HG03460 (cell line): ENCODE results near the gene MAST4.

Experiments
- ATAC-seq: cut with Tn5 transposase; IDR thresholded peaks from one replicate; pipeline ENCODE4 v1.9.1; 2021; ENCODE audit not compliant: unreplicated experiment

The MAST4 gene

GRCh38 chr5:67031692-67032091 is 435.5 kb downstream of the MAST4 start:
- ATAC-seq = no peak

GRCh38 chr5:67032921-67033664 is 436.9 kb downstream of the MAST4 start:
- ATAC-seq = no peak

GRCh38 chr5:67033880-67034651 is 437.9 kb downstream of the MAST4 start:
- no peak for ATAC-seq

GRCh38 chr5:67035098-67035740 is 439.0 kb downstream of the MAST4 start:
- no peak for ATAC-seq

GRCh38 chr5:67037171-67037570 is 441.0 kb downstream of the MAST4 start:
- ATAC-seq = no peak

GRCh38 chr5:67038817-67039603 is 442.8 kb downstream of the MAST4 start:
- ATAC-seq = no peak

- ATAC-seq = no peak
These were observed 446.2 kb downstream of the MAST4 start for GRCh38 chr5:67042176-67043003.

- ATAC-seq = no peak
These were observed 447.8 kb downstream of the MAST4 start for GRCh38 chr5:67043796-67044511.

GRCh38 chr5:67045816-67046740 is 449.9 kb downstream of the MAST4 start:
- no peak for ATAC-seq

GRCh38 chr5:67047160-67047559 is 451.0 kb downstream of the MAST4 start:
- no peak for ATAC-seq

- ATAC-seq = no peak
These were observed 451.4 kb downstream of the MAST4 start for GRCh38 chr5:67047616-67048015.

GRCh38 chr5:67050125-67050524 is 453.9 kb downstream of the MAST4 start:
- ATAC-seq = no peak

- no peak for ATAC-seq
These were observed 454.4 kb downstream of the MAST4 start for GRCh38 chr5:67050635-67051034.

- ATAC-seq = no peak
These were observed 455.0 kb downstream of the MAST4 start for GRCh38 chr5:67051164-67051563.

GRCh38 chr5:67052034-67052433 is 455.8 kb downstream of the MAST4 start:
- no peak for ATAC-seq

GRCh38 chr5:67053229-67053628 is 457.0 kb downstream of the MAST4 start:
- no peak for ATAC-seq

- no peak for ATAC-seq
These were observed 463.0 kb downstream of the MAST4 start for GRCh38 chr5:67058998-67059743.
